SK-N-SH treated with all-trans-retinoic acid at 6 μM for 48 hours (cell line): Measurements from ENCODE around the gene KCNJ16.

Source experiments
- ESRRG ChIP-seq: fragments of 250-450 bp; sonication (Bioruptor Pico); IDR thresholded peaks from 2 replicates; pipeline ENCODE4 v1.6.1; 2021; ENCODE audit warnings: mild to moderate bottlenecking
- PPARA ChIP-seq: fragments of 250-450 bp; sonication (Bioruptor Pico); IDR thresholded peaks from 2 replicates; pipeline ENCODE4 v1.5.0; 2020; ENCODE audit warnings: mild to moderate bottlenecking, borderline replicate concordance
- TCF4 ChIP-seq: fragments of 250-450 bp; sonication (Bioruptor Pico); IDR thresholded peaks from 2 replicates; pipeline ENCODE4 v1.8.0; 2021; ENCODE audit warnings: mild to moderate bottlenecking, moderate library complexity, borderline replicate concordance
- TSHZ2 ChIP-seq: fragments of 250-450 bp; sonication (Bioruptor Pico); IDR thresholded peaks from 2 replicates; pipeline ENCODE4 v1.5.0; 2020; ENCODE audit warnings: mild to moderate bottlenecking, moderate library complexity
- ZFP3 ChIP-seq: fragments of 250-450 bp; sonication (Bioruptor Pico); IDR thresholded peaks from 2 replicates; pipeline ENCODE4 v1.5.0; 2020; ENCODE audit warnings: mild to moderate bottlenecking, moderate library complexity

- no peak for TF ChIP-seq ZFP3
- TF ChIP-seq TCF4 (CRISPR knock-in tag), result no peak
- TF ChIP-seq PPARA (CRISPR knock-in tag), result no peak
- TF ChIP-seq ESRRG (CRISPR knock-in tag), result no peak
- TF ChIP-seq TSHZ2 (CRISPR knock-in tag), result no peak
These were observed 6.9 kb downstream of the KCNJ16 start for GRCh38 chr17:70081885-70082284.
